H9 (cell line): ENCODE measurements around the gene CR1. TPM values are rescaled to one million over a fixed set of nuclear protein-coding genes. Genes with fewer than 3 reads are reported as not detected.
"Not testable (repeated sequence)": the region's sequence is repeated elsewhere in the genome, so short reads cannot be mapped to it uniquely, and the experiment has no call there.

Source experiments
- DNase-seq: peaks from one replicate; pipeline ENCODE4 v3.0.0-alpha.2; 2017
- H2AFZ ChIP-seq: one replicate; pipeline ENCODE4 v1.6.1; 2013; ENCODE audit warnings: mild to moderate bottlenecking, low read length, control low read depth, moderate library complexity
- H2AK5ac ChIP-seq: 2 replicates; pipeline ENCODE4 v1.6.1; 2013; ENCODE audit warnings: low read length, control low read depth, mixed read lengths; ENCODE audit not compliant: insufficient read length
- H2BK120ac ChIP-seq: one replicate; pipeline ENCODE4 v1.6.1; 2013; ENCODE audit warnings: low read depth, mild to moderate bottlenecking, low read length, control low read depth, inconsistent platforms; ENCODE audit not compliant: poor library complexity, severe bottlenecking
- H2BK12ac ChIP-seq: 2 replicates; pipeline ENCODE4 v1.6.1; 2013; ENCODE audit warnings: low read length, control low read depth, mixed read lengths, low read depth; ENCODE audit not compliant: insufficient read length
- H2BK15ac ChIP-seq: 2 replicates; pipeline ENCODE4 v1.6.1; 2013; ENCODE audit warnings: low read depth, low read length, control low read depth
- H2BK20ac ChIP-seq: one replicate; pipeline ENCODE4 v1.6.1; 2013; ENCODE audit warnings: low read depth, mild to moderate bottlenecking, low read length, control low read depth, inconsistent platforms; ENCODE audit not compliant: poor library complexity, severe bottlenecking
- H2BK5ac ChIP-seq: 2 replicates; pipeline ENCODE4 v1.6.1; 2013; ENCODE audit warnings: low read length, control low read depth, mixed read lengths; ENCODE audit not compliant: insufficient read length
- H3K14ac ChIP-seq: 2 replicates; pipeline ENCODE4 v1.6.1; 2013; ENCODE audit warnings: low read length, control low read depth; ENCODE audit not compliant: insufficient read depth
- H3K18ac ChIP-seq: 2 replicates; pipeline ENCODE4 v1.6.1; 2013; ENCODE audit warnings: low read depth, mild to moderate bottlenecking, mixed read lengths, low read length, control low read depth; ENCODE audit not compliant: insufficient read length
- H3K23ac ChIP-seq: 2 replicates; pipeline ENCODE4 v1.6.1; 2013; ENCODE audit warnings: low read length, control low read depth, mixed read lengths, low read depth; ENCODE audit not compliant: insufficient read length
- H3K23me2 ChIP-seq: 2 replicates; pipeline ENCODE4 v1.6.1; 2013; ENCODE audit warnings: low read depth, mild to moderate bottlenecking, mixed read lengths, low read length, control low read depth; ENCODE audit not compliant: insufficient read length, poor library complexity, severe bottlenecking
- H3K27ac ChIP-seq: 2 replicates; pipeline ENCODE4 v1.5.1; 2013; ENCODE audit warnings: low read length, control low read depth, mixed read lengths, low read depth; ENCODE audit not compliant: insufficient read length
- H3K27me3 ChIP-seq: 2 replicates; pipeline ENCODE4 v1.6.1; 2013; ENCODE audit warnings: low read length, control low read depth, inconsistent platforms; ENCODE audit not compliant: insufficient read depth
- H3K4ac ChIP-seq: 2 replicates; pipeline ENCODE4 v1.6.1; 2013; ENCODE audit warnings: low read depth, mild to moderate bottlenecking, control low read depth, inconsistent platforms, low read length, moderate library complexity
- H3K4me1 ChIP-seq: 2 replicates; pipeline ENCODE4 v1.6.1; 2013; ENCODE audit warnings: low read length, control low read depth, inconsistent platforms; ENCODE audit not compliant: insufficient read depth
- H3K4me2 ChIP-seq: 2 replicates; pipeline ENCODE4 v1.6.1; 2013; ENCODE audit warnings: low read length, control low read depth, mixed read lengths; ENCODE audit not compliant: insufficient read length, insufficient read depth
- H3K56ac ChIP-seq: 2 replicates; pipeline ENCODE4 v1.6.1; 2013; ENCODE audit warnings: low read depth, mild to moderate bottlenecking, mixed read lengths, low read length, control low read depth; ENCODE audit not compliant: insufficient read length
- H3K79me1 ChIP-seq: 2 replicates; pipeline ENCODE4 v1.6.1; 2013; ENCODE audit warnings: low read depth, mild to moderate bottlenecking, moderate library complexity, low read length, control low read depth, inconsistent platforms; ENCODE audit not compliant: insufficient read depth, poor library complexity, severe bottlenecking
- H3K79me2 ChIP-seq: 2 replicates; pipeline ENCODE4 v1.6.1; 2013; ENCODE audit warnings: low read length, control low read depth, inconsistent platforms; ENCODE audit not compliant: insufficient read depth
- H3K9ac ChIP-seq: 2 replicates; pipeline ENCODE4 v1.6.1; 2013; ENCODE audit warnings: low read length, control low read depth, mixed read lengths; ENCODE audit not compliant: insufficient read length; ENCODE audit errors: extremely low read depth
- H3K9me3 ChIP-seq: one replicate; pipeline ENCODE4 v1.6.1; 2013; ENCODE audit warnings: low read depth, low read length, inconsistent platforms; ENCODE audit not compliant: control insufficient read depth
- H3T11ph ChIP-seq: one replicate; pipeline ENCODE4 v1.6.1; 2013; ENCODE audit warnings: mild to moderate bottlenecking, low read length, control low read depth, inconsistent platforms
- H4K20me1 ChIP-seq: one replicate; pipeline ENCODE4 v1.6.1; 2013; ENCODE audit not compliant: control insufficient read depth, insufficient read length, insufficient read depth
- H4K5ac ChIP-seq: 2 replicates; pipeline ENCODE4 v1.6.1; 2013; ENCODE audit warnings: low read depth, mild to moderate bottlenecking, mixed read lengths, low read length, control low read depth; ENCODE audit not compliant: insufficient read length
- H4K8ac ChIP-seq: replicated peaks from 2 replicates; pipeline ENCODE4 v1.6.1; 2013; ENCODE audit warnings: low read length, control low read depth, mixed read lengths, low read depth; ENCODE audit not compliant: insufficient read length
- H4K91ac ChIP-seq: 2 replicates; pipeline ENCODE4 v1.6.1; 2013; ENCODE audit warnings: low read depth, mild to moderate bottlenecking, moderate library complexity, mixed read lengths, low read length, control low read depth; ENCODE audit not compliant: insufficient read length
- H3K27ac Mint-ChIP-seq, 3 experiments: 2 replicates in 2 of 3; 3 replicates in 1 of 3; pipeline ENCODE4 v1.8.0; 2020 to 2021; ENCODE audit warnings: mixed read lengths in 3 of 3, mild to moderate bottlenecking in 1 of 3, moderate library complexity in 1 of 3
- H3K27me3 Mint-ChIP-seq: 2 replicates; pipeline ENCODE4 v1.8.0; 2021; ENCODE audit warnings: low read depth, mild to moderate bottlenecking, moderate library complexity, mixed read lengths
- H3K36me3 Mint-ChIP-seq, 3 experiments: 2 replicates in 2 of 3; 3 replicates in 1 of 3; pipeline ENCODE4 v1.8.0; 2020 to 2021; ENCODE audit warnings: low read depth in 3 of 3, mixed read lengths in 3 of 3; ENCODE audit not compliant: insufficient read depth in 1 of 3
- H3K4me1 Mint-ChIP-seq, 2 experiments: 2 replicates each; pipeline ENCODE4 v1.8.0; 2020; ENCODE audit warnings: mixed read lengths in 2 of 2
- H3K4me3 Mint-ChIP-seq, 2 experiments: 2 replicates in 1 of 2; 3 replicates in 1 of 2; pipeline ENCODE4 v1.8.0; 2020 to 2021; ENCODE audit warnings: mild to moderate bottlenecking in 2 of 2, mixed read lengths in 2 of 2, moderate library complexity in 1 of 2
- H3K9me3 Mint-ChIP-seq, 2 experiments: 2 replicates in 1 of 2; 3 replicates in 1 of 2; pipeline ENCODE4 v1.8.0; 2020; ENCODE audit warnings: mild to moderate bottlenecking in 2 of 2, mixed read lengths in 2 of 2, moderate library complexity in 1 of 2
- WGBS: extraction: QIAGEN DNeasy Blood & Tissue Kit; methylation state at CpG from one replicate; pipeline ENCODE4 v1.1.7; 2013; ENCODE audit warnings: missing lambda C conversion rate, low lambda C conversion rate, mixed read lengths; ENCODE audit not compliant: insufficient read length; ENCODE audit errors: extremely low coverage; 5-methylcytosine and 5-hydroxymethylcytosine counted together
- total RNA-seq: library from RNA; stranded (reverse); gene quantifications from 2 replicates; pipeline ENCODE4 v1.2.1, GENCODE V29; 2021

The CR1 gene
- total RNA-seq, 1 experiment from 2014 or later = 0.04 TPM

- H3K9me3 ChIP-seq, H2AFZ ChIP-seq, H3K4me1 Mint-ChIP-seq, H3K27me3 ChIP-seq, H4K5ac ChIP-seq, DNase-seq, H2BK15ac ChIP-seq, H3K4me3 Mint-ChIP-seq, H3K27ac ChIP-seq, H3K4me1 ChIP-seq, H3K23me2 ChIP-seq, H3K9ac ChIP-seq, H2BK20ac ChIP-seq, H2BK12ac ChIP-seq, H3K79me2 ChIP-seq, H4K20me1 ChIP-seq, H3K4me2 ChIP-seq, H3K79me1 ChIP-seq, H3K4ac ChIP-seq, H2AK5ac ChIP-seq, H4K8ac ChIP-seq, H2BK5ac ChIP-seq, H3K27ac Mint-ChIP-seq, H3K14ac ChIP-seq, H3K23ac ChIP-seq, H3K27me3 Mint-ChIP-seq, H3K9me3 Mint-ChIP-seq, H2BK120ac ChIP-seq, H3K56ac ChIP-seq, H3K36me3 Mint-ChIP-seq, H3K18ac ChIP-seq, H4K91ac ChIP-seq, H3T11ph ChIP-seq: not testable (repeated sequence)
- no CpG with 5 or more reads among the region's 5 CpGs for WGBS
These were observed 40.3 kb downstream of the CR1 start for GRCh38 chr1:207536263-207536662.

GRCh38 chr1:207546677-207547357, 50.9 kb downstream of the CR1 start:
- H3K14ac ChIP-seq, H2BK5ac ChIP-seq, H3K23me2 ChIP-seq, H4K20me1 ChIP-seq, H3K79me1 ChIP-seq, H2BK12ac ChIP-seq, H3K27me3 ChIP-seq, H3K23ac ChIP-seq, H2AK5ac ChIP-seq, H3K4me3 Mint-ChIP-seq, H2BK15ac ChIP-seq, H3K18ac ChIP-seq, H3T11ph ChIP-seq, H3K9ac ChIP-seq, H4K5ac ChIP-seq, H3K27ac ChIP-seq, H3K4me1 Mint-ChIP-seq, H3K9me3 ChIP-seq, H2AFZ ChIP-seq, H2BK20ac ChIP-seq, H3K9me3 Mint-ChIP-seq, H3K36me3 Mint-ChIP-seq, H4K8ac ChIP-seq, H3K27me3 Mint-ChIP-seq, H3K4ac ChIP-seq, H3K27ac Mint-ChIP-seq, H3K79me2 ChIP-seq, H3K56ac ChIP-seq, H3K4me2 ChIP-seq, DNase-seq, H3K4me1 ChIP-seq, H4K91ac ChIP-seq, H2BK120ac ChIP-seq: not testable (repeated sequence)
- WGBS = no CpG with 5 or more reads among the region's 5 CpGs
